Skeletal muscle satellite cell (primary cell): ENCODE measurements around the gene RAMP1.

ENCODE experiments used
- H3K27me3 ChIP-seq: 2 replicates; pipeline ENCODE4 v1.7.0; 2013; ENCODE audit warnings: low read length; ENCODE audit not compliant: control insufficient read depth, insufficient read depth
- H3K36me3 ChIP-seq: 2 replicates; pipeline ENCODE4 v1.7.0; 2013; ENCODE audit warnings: mild to moderate bottlenecking, control low read depth, low read length; ENCODE audit not compliant: insufficient read depth
- H3K4me1 ChIP-seq: 2 replicates; pipeline ENCODE4 v1.7.0; 2013; ENCODE audit warnings: low read length; ENCODE audit not compliant: control insufficient read depth, insufficient read depth
- H3K4me2 ChIP-seq: 2 replicates; pipeline ENCODE4 v1.7.0; 2013; ENCODE audit warnings: mild to moderate bottlenecking, low read length
- H3K4me3 ChIP-seq: 2 replicates; pipeline ENCODE4 v1.7.0; 2013; ENCODE audit warnings: low read length
- H3K9ac ChIP-seq: 2 replicates; pipeline ENCODE4 v1.7.0; 2013; ENCODE audit warnings: mild to moderate bottlenecking, low read depth, low read length, moderate library complexity
- H3K9me3 ChIP-seq: replicated peaks from 2 replicates; pipeline ENCODE4 v1.7.0; 2013; ENCODE audit warnings: mild to moderate bottlenecking, control low read depth, low read length

Gene RAMP1

GRCh38 chr2:237879058-237879430 lies 19.6 kb downstream of the RAMP1 start:
- peaks cover 47% of the 10 kb centered on the region for H3K4me1 ChIP-seq
- no peak overlapping the region for H3K4me3 ChIP-seq
- no peaks in the 10 kb centered on the region for H3K9me3 ChIP-seq
- peak overlapping the region; percentile 75 for H3K4me2 ChIP-seq
- peaks cover 10% of the 10 kb centered on the region for H3K36me3 ChIP-seq
- peak overlapping the region; percentile 75 for H3K9ac ChIP-seq
- H3K27me3 ChIP-seq, result no peaks in the 10 kb centered on the region

GRCh38 chr2:237879991-237880560 lies 20.7 kb downstream of the RAMP1 start:
- peaks cover 37% of the 10 kb centered on the region for H3K4me1 ChIP-seq
- no peak overlapping the region for H3K4me3 ChIP-seq
- H3K9me3 ChIP-seq, result no peaks in the 10 kb centered on the region
- H3K27me3 ChIP-seq, result no peaks in the 10 kb centered on the region
- H3K9ac ChIP-seq, result no peak overlapping the region
- no peak overlapping the region for H3K4me2 ChIP-seq
- H3K36me3 ChIP-seq, result peaks cover 10% of the 10 kb centered on the region

- no peak overlapping the region for H3K9ac ChIP-seq
- H3K36me3 ChIP-seq, result peaks cover 7% of the 10 kb centered on the region
- H3K4me1 ChIP-seq, result peaks cover 35% of the 10 kb centered on the region
- no peak overlapping the region for H3K4me3 ChIP-seq
- H3K27me3 ChIP-seq, result no peaks in the 10 kb centered on the region
- no peaks in the 10 kb centered on the region for H3K9me3 ChIP-seq
- no peak overlapping the region for H3K4me2 ChIP-seq
Measured at GRCh38 chr2:237882510-237883481, 23.4 kb downstream of the RAMP1 start.

DNA sequence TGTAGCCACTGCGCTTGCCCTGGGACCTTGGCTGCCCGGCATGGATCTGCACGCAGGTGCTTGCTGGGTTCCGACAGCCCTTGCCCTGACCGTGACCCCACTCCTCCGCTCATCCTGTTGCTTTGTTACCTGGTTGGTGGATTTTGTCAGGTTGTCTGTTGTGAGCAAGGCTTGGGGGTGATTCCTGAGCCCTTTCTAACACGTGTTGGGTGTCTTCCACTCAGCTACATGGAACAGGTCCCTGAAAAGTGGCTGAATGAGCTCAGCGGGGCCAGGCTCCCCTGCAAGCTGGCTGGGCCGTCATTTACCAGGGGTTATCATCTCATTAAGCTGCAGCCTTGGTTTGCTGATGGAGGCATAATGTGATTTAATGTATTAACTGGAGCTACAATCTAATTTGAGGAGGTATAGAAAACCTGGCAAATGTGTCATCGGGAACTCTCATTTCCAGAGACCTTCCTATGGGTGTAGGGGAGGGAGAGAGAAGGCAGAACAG lies 24.6 kb downstream of the RAMP1 start:
- no peak overlapping the region for H3K4me2 ChIP-seq
- peaks cover 35% of the 10 kb centered on the region for H3K4me1 ChIP-seq
- no peak overlapping the region for H3K9ac ChIP-seq
- no peak overlapping the region for H3K4me3 ChIP-seq
- H3K9me3 ChIP-seq, result no peaks in the 10 kb centered on the region
- peaks cover 5% of the 10 kb centered on the region for H3K36me3 ChIP-seq
- no peaks in the 10 kb centered on the region for H3K27me3 ChIP-seq

- H3K36me3 ChIP-seq, result peaks cover 5% of the 10 kb centered on the region
- H3K9me3 ChIP-seq, result no peaks in the 10 kb centered on the region
- H3K9ac ChIP-seq, result no peak overlapping the region
- peaks cover 33% of the 10 kb centered on the region for H3K4me1 ChIP-seq
- no peak overlapping the region for H3K4me3 ChIP-seq
- no peak overlapping the region for H3K4me2 ChIP-seq
- H3K27me3 ChIP-seq, result no peaks in the 10 kb centered on the region
Measured at GRCh38 chr2:237884681-237885080, 25.3 kb downstream of the RAMP1 start.

DNA sequence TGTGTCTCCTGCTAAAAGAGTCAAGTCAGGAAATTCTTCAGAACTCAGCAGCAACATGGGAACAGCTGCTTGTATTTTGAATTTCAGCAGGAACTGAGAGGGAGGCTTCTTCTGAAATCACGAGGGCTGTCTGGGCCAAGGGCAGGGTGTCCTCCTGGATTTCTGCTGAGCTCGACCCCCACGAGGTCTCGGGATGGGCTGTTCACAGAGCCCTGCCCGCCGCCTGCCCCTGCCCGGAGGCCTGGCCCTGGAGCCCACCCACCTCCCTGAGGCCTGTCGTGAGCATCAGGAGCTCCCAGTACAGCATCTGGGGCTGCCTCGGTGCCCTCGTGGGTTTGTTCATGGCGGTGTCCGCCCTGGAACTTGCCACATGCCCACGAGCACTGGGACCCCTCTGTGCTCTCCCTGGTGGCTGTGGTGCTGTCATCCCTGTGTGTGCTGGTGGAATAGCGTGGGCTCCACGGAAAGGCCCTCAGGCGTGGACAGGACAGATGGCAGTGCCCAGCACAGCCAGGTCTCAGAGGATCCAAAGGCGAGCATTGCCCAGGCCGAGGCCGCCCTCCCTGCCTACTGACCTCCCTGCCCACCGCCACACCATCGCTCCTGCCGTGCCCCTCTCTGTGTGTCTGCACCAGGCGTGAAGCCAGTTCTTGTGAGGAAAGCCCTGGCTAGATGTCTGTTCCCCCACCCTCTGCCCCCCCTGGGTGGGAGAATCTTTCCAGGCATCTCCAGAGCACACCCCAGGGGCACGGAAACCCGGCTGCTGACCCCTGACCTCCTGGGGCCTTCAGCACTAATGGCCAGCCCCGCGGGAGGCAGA lies 25.9 kb downstream of the RAMP1 start:
- peaks cover 33% of the 10 kb centered on the region for H3K4me1 ChIP-seq
- no peaks in the 10 kb centered on the region for H3K9me3 ChIP-seq
- H3K4me2 ChIP-seq, result no peak overlapping the region
- no peak overlapping the region for H3K4me3 ChIP-seq
- no peaks in the 10 kb centered on the region for H3K27me3 ChIP-seq
- H3K36me3 ChIP-seq, result peaks cover 4% of the 10 kb centered on the region
- no peak overlapping the region for H3K9ac ChIP-seq

- no peaks in the 10 kb centered on the region for H3K36me3 ChIP-seq
- H3K4me1 ChIP-seq, result peaks cover 33% of the 10 kb centered on the region
- no peaks in the 10 kb centered on the region for H3K9me3 ChIP-seq
- H3K4me3 ChIP-seq, result no peak overlapping the region
- H3K9ac ChIP-seq, result no peak overlapping the region
- H3K4me2 ChIP-seq, result no peak overlapping the region
- no peaks in the 10 kb centered on the region for H3K27me3 ChIP-seq
Measured at GRCh38 chr2:237885931-237886684, 26.7 kb downstream of the RAMP1 start.

GRCh38 chr2:237886685-237887481 lies 27.5 kb downstream of the RAMP1 start:
- no peak overlapping the region for H3K9ac ChIP-seq
- no peak overlapping the region for H3K4me3 ChIP-seq
- no peaks in the 10 kb centered on the region for H3K9me3 ChIP-seq
- no peak overlapping the region for H3K4me2 ChIP-seq
- H3K36me3 ChIP-seq, result no peaks in the 10 kb centered on the region
- peaks cover 33% of the 10 kb centered on the region for H3K4me1 ChIP-seq
- no peaks in the 10 kb centered on the region for H3K27me3 ChIP-seq

DNA sequence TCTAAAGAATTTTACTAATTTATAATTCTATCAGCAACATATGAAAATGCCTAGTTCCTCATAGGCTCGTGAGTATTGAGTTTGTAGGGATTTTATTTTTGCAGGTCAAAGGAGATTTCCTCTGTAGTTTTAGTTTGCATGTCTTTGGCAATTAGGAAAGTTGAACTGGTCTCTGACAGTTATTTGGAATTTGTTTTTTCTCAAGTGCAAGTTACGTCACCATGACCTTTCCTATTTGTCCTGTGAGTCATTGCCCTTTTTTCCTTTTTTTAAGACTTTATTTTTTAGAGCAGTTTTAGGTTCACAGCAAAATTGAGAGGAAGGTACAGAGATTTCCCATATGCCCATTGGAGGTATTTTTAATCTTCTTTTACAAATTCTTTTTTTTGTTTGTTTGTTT lies 29.0 kb downstream of the RAMP1 start:
- Histone ChIP-seq H3K4me2 (peak overlapping the region; percentile 35), H3K27me3 (no peaks in the 10 kb centered on the region), H3K4me3 (no peak overlapping the region), H3K9me3 (no peaks in the 10 kb centered on the region), H3K36me3 (no peaks in the 10 kb centered on the region), H3K4me1 (peaks cover 33% of the 10 kb centered on the region), H3K9ac (peak overlapping the region; percentile 57)

DNA sequence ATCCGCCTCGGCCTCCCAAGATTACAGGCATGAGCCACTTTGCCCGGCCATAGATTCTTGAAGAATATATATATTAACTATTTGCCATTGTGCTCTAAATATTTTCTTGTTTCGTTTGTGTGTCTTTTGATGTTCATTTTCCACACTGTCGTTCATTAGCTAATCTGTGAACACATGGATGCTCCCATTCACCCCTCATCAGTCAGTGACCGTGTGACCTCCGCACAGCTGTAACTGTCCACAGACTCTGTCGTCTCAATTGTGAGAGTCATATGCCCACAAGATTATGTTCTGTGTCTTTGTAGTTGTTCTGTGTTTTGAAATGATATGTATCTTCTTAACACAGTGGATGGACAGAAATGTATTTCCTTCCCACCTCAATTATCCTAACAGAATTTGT lies 29.6 kb downstream of the RAMP1 start:
- H3K4me3 ChIP-seq, result no peak overlapping the region
- no peak overlapping the region for H3K4me2 ChIP-seq
- H3K9ac ChIP-seq, result peak overlapping the region; percentile 3
- H3K36me3 ChIP-seq, result no peaks in the 10 kb centered on the region
- no peaks in the 10 kb centered on the region for H3K9me3 ChIP-seq
- peaks cover 33% of the 10 kb centered on the region for H3K4me1 ChIP-seq
- H3K27me3 ChIP-seq, result no peaks in the 10 kb centered on the region
